ENCODE measurements around the gene GAB3. TPM values are rescaled to one million over a fixed set of nuclear protein-coding genes. Genes with fewer than 3 reads are reported as not detected.

GAB3 gene
- total and polyA plus RNA-seq, 9 of the 15 experiments (the other 6 are each of a cell fraction or from before 2014, with no cell fraction given), result 16.1 to 31.4 (median 20.2) TPM

GRCh38 chrX:154751669-154752271, 893 bp upstream of the GAB3 start (continued):
- no peak for TF ChIP-seq CBX2 (IDR thresholded peaks at IDR 0.05; ENCODE audit: insufficient read depth, low read length, poor library complexity, severe bottlenecking)
- peak; percentile 50; the same call in 1 of the 2 replicates for TF ChIP-seq PKNOX1 (IDR thresholded peaks at IDR 0.05)
- TF ChIP-seq NFIC (IDR thresholded peaks at IDR 0.05), result peak; percentile 58
- peak; percentile 33; the same call in 1 of the 2 replicates for TF ChIP-seq C11orf30 (IDR thresholded peaks at IDR 0.05; ENCODE audit: low read depth)
- 0 out of 2 replicates have a peak, but pooled peaks have one; percentile 14 for TF ChIP-seq NR2C2 (CRISPR knock-in tag; IDR thresholded peaks at IDR 0.05)
- TF ChIP-seq NR2C2 (tag; IDR thresholded peaks at IDR 0.05), result peak; percentile 7; the same call in 1 of the 2 replicates
- no peak for TF ChIP-seq ZNF76 (CRISPR knock-in tag; IDR thresholded peaks at IDR 0.05; ENCODE audit: borderline replicate concordance)
- no peak for TF ChIP-seq CBX3 (IDR thresholded peaks at IDR 0.05; ENCODE audit: borderline replicate concordance in 1 of 2, low read length in 2 of 2)
- TF ChIP-seq EP300 (IDR thresholded peaks at IDR 0.05; ENCODE audit: low read length), result peak; percentile 65
- no peak for TF ChIP-seq TARDBP (IDR thresholded peaks at IDR 0.05)
- TF ChIP-seq CXXC5 (CRISPR knock-in tag; IDR thresholded peaks at IDR 0.05), result peak; percentile 26; the same call in 1 of the 2 replicates
- TF ChIP-seq REST (IDR thresholded peaks at IDR 0.05; ENCODE audit: borderline replicate concordance), result 0 out of 2 replicates have a peak, but pooled peaks have one; percentile 5
- no peak for TF ChIP-seq REST (CRISPR knock-in tag; IDR thresholded peaks at IDR 0.05; ENCODE audit: low read depth)
- no peak for TF ChIP-seq ERF (CRISPR knock-in tag; IDR thresholded peaks at IDR 0.05)
- TF ChIP-seq ATF7 (IDR thresholded peaks at IDR 0.05), result peak; percentile 49; the same call in 1 of the 2 replicates
- TF ChIP-seq GATA2 (CRISPR knock-in tag; IDR thresholded peaks at IDR 0.05), result peak; percentile 83
- no peak for TF ChIP-seq RBM15 (IDR thresholded peaks at IDR 0.05; ENCODE audit: insufficient read depth, low read length)
- 0 out of 2 replicates have a peak, but pooled peaks have one; percentile 5 for TF ChIP-seq BHLHE40 (IDR thresholded peaks at IDR 0.05; ENCODE audit: low read length)
- no peak for TF ChIP-seq SRF (CRISPR knock-in tag; IDR thresholded peaks at IDR 0.05)

All from K562 (cell line).